GM06990 (cell line): ENCODE measurements around the gene VPS52.

ENCODE experiments used
- DNase-seq: peaks from one replicate; pipeline ENCODE4 v3.0.0-alpha.2; 2011; ENCODE audit not compliant: insufficient read length; ENCODE audit errors: extremely low read depth
- H3K27me3 ChIP-seq: replicated peaks from 2 replicates; pipeline ENCODE4 v1.6.0; 2011; ENCODE audit warnings: low read length; ENCODE audit not compliant: control insufficient read depth, insufficient read depth
- H3K36me3 ChIP-seq: 2 replicates; pipeline ENCODE4 v1.5.1; 2011; ENCODE audit warnings: low read length; ENCODE audit not compliant: control insufficient read depth, insufficient read depth
- H3K4me3 ChIP-seq: replicated peaks from 2 replicates; pipeline ENCODE4 v1.5.1; 2011; ENCODE audit warnings: low read depth, mild to moderate bottlenecking, control low read depth, low read length
- TF ChIP-seq, protein P1 (sequence below): IDR thresholded peaks from 2 replicates; pipeline ENCODE4 v1.5.1; 2011; ENCODE audit warnings: low read length, control low read depth, mild to moderate bottlenecking, inconsistent platforms; ENCODE audit not compliant: insufficient read depth, poor library complexity, severe bottlenecking

VPS52 gene

DNA sequence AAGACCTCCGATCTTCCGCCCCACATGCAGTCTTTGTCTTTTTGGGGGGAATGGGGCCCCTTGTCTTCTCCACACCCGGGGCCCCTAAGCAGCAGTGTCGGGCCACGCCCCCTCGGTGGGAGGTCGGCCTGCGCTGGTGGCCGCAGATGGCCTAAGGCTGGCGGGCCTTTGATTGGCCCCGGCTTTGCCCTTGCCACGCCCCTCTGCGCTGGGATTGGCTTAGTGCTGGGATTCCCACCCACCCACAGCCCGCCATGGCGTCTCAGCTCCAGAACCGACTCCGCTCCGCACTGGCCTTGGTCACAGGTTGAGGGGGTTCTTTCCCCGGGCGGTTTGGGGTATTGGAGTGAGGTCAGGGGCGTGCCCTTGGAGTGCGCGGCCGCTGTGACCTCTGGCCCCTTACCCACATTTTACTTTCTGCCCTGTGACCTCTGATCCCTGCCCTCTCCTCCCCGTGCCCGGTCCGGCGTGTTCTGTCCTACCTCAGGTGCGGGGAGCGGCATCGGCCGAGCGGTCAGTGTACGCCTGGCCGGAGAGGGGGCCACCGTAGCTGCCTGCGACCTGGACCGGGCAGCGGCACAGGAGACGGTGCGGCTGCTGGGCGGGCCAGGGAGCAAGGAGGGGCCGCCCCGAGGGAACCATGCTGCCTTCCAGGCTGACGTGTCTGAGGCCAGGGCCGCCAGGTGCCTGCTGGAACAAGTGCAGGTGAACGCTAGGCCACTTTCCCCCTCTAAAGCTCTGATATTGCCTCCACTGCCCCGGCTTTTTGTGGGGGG, 67.1 kb downstream of the VPS52 start, which contains the start of gene HSD17B8:
Gene HSD17B8 (plus strand): TSS at position 241 of the 776 bp plus-strand sequence. CDS start 14 bp downstream, at position 255.
- TF ChIP-seq, protein P1, sequence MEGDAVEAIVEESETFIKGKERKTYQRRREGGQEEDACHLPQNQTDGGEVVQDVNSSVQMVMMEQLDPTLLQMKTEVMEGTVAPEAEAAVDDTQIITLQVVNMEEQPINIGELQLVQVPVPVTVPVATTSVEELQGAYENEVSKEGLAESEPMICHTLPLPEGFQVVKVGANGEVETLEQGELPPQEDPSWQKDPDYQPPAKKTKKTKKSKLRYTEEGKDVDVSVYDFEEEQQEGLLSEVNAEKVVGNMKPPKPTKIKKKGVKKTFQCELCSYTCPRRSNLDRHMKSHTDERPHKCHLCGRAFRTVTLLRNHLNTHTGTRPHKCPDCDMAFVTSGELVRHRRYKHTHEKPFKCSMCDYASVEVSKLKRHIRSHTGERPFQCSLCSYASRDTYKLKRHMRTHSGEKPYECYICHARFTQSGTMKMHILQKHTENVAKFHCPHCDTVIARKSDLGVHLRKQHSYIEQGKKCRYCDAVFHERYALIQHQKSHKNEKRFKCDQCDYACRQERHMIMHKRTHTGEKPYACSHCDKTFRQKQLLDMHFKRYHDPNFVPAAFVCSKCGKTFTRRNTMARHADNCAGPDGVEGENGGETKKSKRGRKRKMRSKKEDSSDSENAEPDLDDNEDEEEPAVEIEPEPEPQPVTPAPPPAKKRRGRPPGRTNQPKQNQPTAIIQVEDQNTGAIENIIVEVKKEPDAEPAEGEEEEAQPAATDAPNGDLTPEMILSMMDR, result no peak
- H3K27me3 ChIP-seq, result no peaks in the 10 kb centered on the region
- DNase-seq, result peak; percentile 90
- peaks cover 14% of the 10 kb centered on the region for H3K36me3 ChIP-seq
- peak within 1 kb of the TSS; percentile 90 for H3K4me3 ChIP-seq

DNA sequence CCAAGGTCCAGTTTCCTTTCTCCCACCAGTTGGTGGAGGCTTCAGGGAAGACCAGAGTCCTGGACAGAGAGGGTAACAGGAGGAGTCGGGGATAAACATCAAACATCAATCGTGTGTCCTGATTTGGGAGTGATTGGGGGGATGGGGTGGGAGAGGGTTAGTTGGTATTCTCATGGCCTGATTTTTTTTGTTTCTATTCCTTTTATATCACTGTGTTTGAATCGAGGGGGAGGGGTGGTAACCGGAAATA, 67.6 kb downstream of the VPS52 start:
- Histone ChIP-seq H3K27me3 (no peaks in the 10 kb centered on the region), H3K36me3 (peaks cover 14% of the 10 kb centered on the region), H3K4me3 (no peak overlapping the region)
- TF ChIP-seq, protein P1, result no peak
- no peak for DNase-seq

DNA sequence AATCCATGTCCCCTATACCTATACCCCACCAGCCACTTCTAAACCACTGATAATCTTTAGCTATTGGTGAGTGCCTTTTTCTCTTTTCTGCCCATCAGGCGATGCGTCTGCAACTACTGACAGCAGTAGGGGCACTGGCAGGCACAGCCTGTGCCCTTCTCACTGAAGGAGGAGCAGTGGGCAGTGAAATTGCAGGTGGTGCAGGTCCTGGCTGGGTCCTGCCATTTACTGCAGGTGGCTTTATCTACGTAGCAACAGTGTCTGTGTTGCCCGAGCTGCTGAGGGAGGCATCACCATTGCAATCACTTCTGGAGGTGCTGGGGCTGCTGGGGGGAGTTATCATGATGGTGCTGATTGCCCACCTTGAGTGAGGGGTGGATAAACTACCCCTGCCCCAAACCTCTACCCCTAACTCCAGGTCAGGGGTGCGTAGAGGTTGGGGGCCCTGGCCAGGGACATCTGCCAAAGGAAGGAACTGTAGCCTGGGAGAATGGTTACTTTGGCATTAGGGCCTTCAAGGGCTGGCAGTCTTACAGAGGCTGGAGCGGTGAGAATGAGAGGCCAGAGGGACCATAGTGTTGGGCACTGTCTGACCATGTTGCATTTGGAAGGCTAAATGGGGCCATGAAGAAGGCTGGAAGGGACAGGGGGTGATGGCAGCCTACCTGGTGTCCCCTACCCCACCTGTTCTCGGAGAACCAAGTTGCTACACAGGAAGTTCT, 68.1 kb downstream of the VPS52 start:
- TF ChIP-seq, protein P1, result no peak
- Histone ChIP-seq H3K4me3 (no peak overlapping the region), H3K36me3 (peaks cover 14% of the 10 kb centered on the region), H3K27me3 (no peaks in the 10 kb centered on the region)
- DNase-seq, result no peak

DNA sequence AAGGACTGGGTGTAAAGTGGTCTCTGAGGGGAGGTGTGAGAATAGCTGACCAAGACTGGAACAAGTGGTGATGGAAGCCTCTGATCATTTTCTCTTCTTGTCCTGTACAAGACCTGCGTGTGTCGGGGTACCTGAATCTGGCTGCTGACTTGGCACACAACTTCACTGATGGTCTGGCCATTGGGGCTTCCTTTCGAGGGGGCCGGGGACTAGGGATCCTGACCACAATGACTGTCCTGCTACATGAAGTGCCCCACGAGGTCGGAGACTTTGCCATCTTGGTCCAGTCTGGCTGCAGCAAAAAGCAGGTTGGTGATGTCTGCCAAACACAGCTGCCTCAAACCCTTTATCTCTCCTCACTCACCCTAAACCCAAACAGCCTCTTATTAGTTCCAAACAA, 68.9 kb downstream of the VPS52 start:
- TF ChIP-seq, protein P1, result no peak
- DNase-seq, result no peak
- H3K27me3 ChIP-seq, result no peaks in the 10 kb centered on the region
- peaks cover 16% of the 10 kb centered on the region for H3K36me3 ChIP-seq
- no peak overlapping the region for H3K4me3 ChIP-seq

DNA sequence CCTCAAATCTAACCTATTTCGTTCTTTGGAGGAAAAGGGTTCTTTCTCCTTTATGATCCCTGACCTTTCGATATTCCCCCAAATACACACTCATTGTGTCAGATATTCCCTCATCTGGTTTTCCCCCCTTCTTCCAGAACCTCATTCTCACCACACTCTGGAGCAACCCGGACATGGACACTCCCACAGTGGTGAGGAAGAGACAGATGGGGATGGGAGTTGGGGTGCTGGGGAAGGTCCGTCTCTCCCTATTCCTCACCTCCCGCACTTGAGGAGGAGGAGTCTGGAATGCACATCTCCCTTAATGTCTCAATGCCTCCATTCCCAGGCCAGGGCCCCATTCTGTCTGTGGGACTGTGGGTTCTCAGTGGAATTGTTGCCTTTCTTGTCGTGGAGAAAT, 69.7 kb downstream of the VPS52 start:
- TF ChIP-seq, protein P1, result no peak
- H3K27me3 ChIP-seq, result no peaks in the 10 kb centered on the region
- peaks cover 17% of the 10 kb centered on the region for H3K36me3 ChIP-seq
- H3K4me3 ChIP-seq, result peak overlapping the region; percentile 97
- no peak for DNase-seq
